K562 (cell line): Measurements from ENCODE around the gene GNG7. TPM values are rescaled to one million over a fixed set of nuclear protein-coding genes. Genes with fewer than 3 reads are reported as not detected.

Source experiments
- ADNP ChIP-seq: fragments of 200-800 bp; sonication (Bioruptor generic); IDR thresholded peaks from 2 replicates; pipeline ENCODE4 v1.6.1; 2016; ENCODE audit warnings: missing genetic modification characterization, missing compliant biosample characterization
- BCOR ChIP-seq: fragments of 450-650 bp; IDR thresholded peaks from 2 replicates; pipeline ENCODE4 v1.6.1; 2016
- CBFA2T3 ChIP-seq: fragments of 450-650 bp; IDR thresholded peaks from 2 replicates; pipeline ENCODE4 v1.6.1; 2017
- E2F5 ChIP-seq: sonication (generic); formaldehyde crosslinking; IDR thresholded peaks from 2 replicates; pipeline ENCODE4 v1.8.0; 2022; ENCODE audit warnings: mild to moderate bottlenecking, missing genetic modification reagents
- EP400 ChIP-seq: fragments of 450-650 bp; IDR thresholded peaks from 2 replicates; pipeline ENCODE4 v1.6.1; 2017; ENCODE audit warnings: antibody characterized with exemption, mild to moderate bottlenecking, moderate library complexity
- MBD2 ChIP-seq: sonication (generic); IDR thresholded peaks from 2 replicates; pipeline ENCODE4 v1.6.1; 2016; ENCODE audit warnings: low read depth, borderline replicate concordance
- MTA3 ChIP-seq: fragments of 450-650 bp; formaldehyde crosslinking; IDR thresholded peaks from 2 replicates; pipeline ENCODE4 v1.6.1; 2017; ENCODE audit warnings: mild to moderate bottlenecking, borderline replicate concordance
- NFE2 ChIP-seq: IDR thresholded peaks from 2 replicates; pipeline ENCODE4 v1.6.1; 2014; ENCODE audit warnings: antibody characterized with exemption, low read depth
- NRF1 ChIP-seq, 2 experiments: fragments of 450-650 bp; IDR thresholded peaks in 1 of 2; conservative IDR thresholded peaks in 1 of 2; 2 replicates each; pipeline ENCODE4 v1.6.1; 2014; ENCODE audit warnings: mild to moderate bottlenecking in 2 of 2
- NUFIP1 ChIP-seq: fragments of 450-650 bp; IDR thresholded peaks from 2 replicates; pipeline ENCODE4 v1.6.1; 2018; ENCODE audit not compliant: partially characterized antibody
- POLR3A ChIP-seq: IDR thresholded peaks from 2 replicates; pipeline ENCODE4 v1.6.1; 2011; ENCODE audit warnings: borderline replicate concordance, mild to moderate bottlenecking, moderate library complexity; ENCODE audit not compliant: insufficient read length, insufficient read depth; ENCODE audit errors: extremely low read depth
- PRDM10 ChIP-seq: fragments of 450-650 bp; IDR thresholded peaks from 2 replicates; pipeline ENCODE4 v1.6.1; 2018; ENCODE audit not compliant: partially characterized antibody
- PYGO2 ChIP-seq: fragments of 450-650 bp; IDR thresholded peaks from 2 replicates; pipeline ENCODE4 v1.6.1; 2016; ENCODE audit warnings: mild to moderate bottlenecking, missing genetic modification characterization, moderate library complexity, missing compliant biosample characterization
- RBM25 ChIP-seq: fragments of 200-400 bp; formaldehyde crosslinking; IDR thresholded peaks from 2 replicates; pipeline ENCODE4 v1.6.1; 2018; ENCODE audit warnings: low read length, low read depth, moderate library complexity; ENCODE audit not compliant: severe bottlenecking
- SP1 ChIP-seq: sonication (generic); formaldehyde crosslinking; IDR thresholded peaks from 2 replicates; pipeline ENCODE4 v1.8.1; 2022; ENCODE audit warnings: mild to moderate bottlenecking, missing genetic modification reagents
- SRSF1 ChIP-seq: fragments of 200-400 bp; formaldehyde crosslinking; IDR thresholded peaks from 2 replicates; pipeline ENCODE4 v1.6.1; 2017; ENCODE audit warnings: mild to moderate bottlenecking, low read depth, low read length, moderate library complexity
- TFAM ChIP-seq: fragments of 250-450 bp; sonication (Bioruptor Pico); conservative IDR thresholded peaks from 2 replicates; pipeline ENCODE4 v1.5.0; 2021; ENCODE audit warnings: mild to moderate bottlenecking, moderate library complexity
- ZC3H11A ChIP-seq: IDR thresholded peaks from 2 replicates; pipeline ENCODE4 v1.6.1; 2012; ENCODE audit warnings: low read depth, low read length, improper control_type of control experiment
- ZFPM2 ChIP-seq: fragments of 250-450 bp; sonication (Bioruptor Pico); IDR thresholded peaks from 2 replicates; pipeline ENCODE4 v1.5.1; 2022; ENCODE audit warnings: mild to moderate bottlenecking
- ZNF224 ChIP-seq: sonication (generic); formaldehyde crosslinking; IDR thresholded peaks from 2 replicates; pipeline ENCODE4 v1.8.0; 2022; ENCODE audit warnings: mild to moderate bottlenecking, missing genetic modification reagents
- polyA plus RNA-seq, 8 experiments: library from polyadenylated mRNA; depleted of rRNA in 4 of 8; stranded (reverse) in 5 of 8; unstranded in 3 of 8; fragments of >200 nt; fragmentation: Nextera tagmentation in 2 of 8; fragmentation: Illumina TruSeq in 1 of 8; extraction: Ambion mirVana in 2 of 8; extraction: Trizol in 1 of 8; gene quantifications; 2 replicates each; pipeline versions ENCODE4 v1.2.1 to v1.2.3, GENCODE V29; 2011 to 2014; ENCODE audit warnings: inconsistent platforms in 1 of 8, missing spikeins in 1 of 8
- total RNA-seq, 7 experiments: library from RNA; depleted of rRNA in 6 of 7; stranded (reverse); fragments of >200 nt in 6 of 7; fragmentation: Illumina TruSeq in 2 of 7; extraction: Trizol in 2 of 7; gene quantifications; 2 replicates each; pipeline versions ENCODE4 v1.2.1 to v1.2.3, GENCODE V29; 2011 to 2021; ENCODE audit warnings: low replicate concordance in 1 of 7
- TF ChIP-seq, protein P1 (sequence below), 2 experiments: fragments of 150-350 bp in 1 of 2; IDR thresholded peaks; 2 replicates each; pipeline ENCODE4 v1.6.1; 2012 to 2016; ENCODE audit warnings: low read depth in 2 of 2, low read length in 2 of 2, mild to moderate bottlenecking in 1 of 2, moderate library complexity in 1 of 2
- TF ChIP-seq, protein P2 (sequence below): IDR thresholded peaks from 2 replicates; pipeline ENCODE4 v1.6.1; 2014; ENCODE audit warnings: antibody characterized with exemption

The GNG7 gene
- total and polyA plus RNA-seq, 9 of the 15 experiments (the other 6 are each of a cell fraction or from before 2014, with no cell fraction given), result 0.01 to 0.20 (median 0.06) TPM; not detected in 1

GRCh38 chr19:2627855-2628254 lies 74.6 kb downstream of the GNG7 start (continued):
- no peak for TF ChIP-seq SRSF1
- TF ChIP-seq, protein P1, sequence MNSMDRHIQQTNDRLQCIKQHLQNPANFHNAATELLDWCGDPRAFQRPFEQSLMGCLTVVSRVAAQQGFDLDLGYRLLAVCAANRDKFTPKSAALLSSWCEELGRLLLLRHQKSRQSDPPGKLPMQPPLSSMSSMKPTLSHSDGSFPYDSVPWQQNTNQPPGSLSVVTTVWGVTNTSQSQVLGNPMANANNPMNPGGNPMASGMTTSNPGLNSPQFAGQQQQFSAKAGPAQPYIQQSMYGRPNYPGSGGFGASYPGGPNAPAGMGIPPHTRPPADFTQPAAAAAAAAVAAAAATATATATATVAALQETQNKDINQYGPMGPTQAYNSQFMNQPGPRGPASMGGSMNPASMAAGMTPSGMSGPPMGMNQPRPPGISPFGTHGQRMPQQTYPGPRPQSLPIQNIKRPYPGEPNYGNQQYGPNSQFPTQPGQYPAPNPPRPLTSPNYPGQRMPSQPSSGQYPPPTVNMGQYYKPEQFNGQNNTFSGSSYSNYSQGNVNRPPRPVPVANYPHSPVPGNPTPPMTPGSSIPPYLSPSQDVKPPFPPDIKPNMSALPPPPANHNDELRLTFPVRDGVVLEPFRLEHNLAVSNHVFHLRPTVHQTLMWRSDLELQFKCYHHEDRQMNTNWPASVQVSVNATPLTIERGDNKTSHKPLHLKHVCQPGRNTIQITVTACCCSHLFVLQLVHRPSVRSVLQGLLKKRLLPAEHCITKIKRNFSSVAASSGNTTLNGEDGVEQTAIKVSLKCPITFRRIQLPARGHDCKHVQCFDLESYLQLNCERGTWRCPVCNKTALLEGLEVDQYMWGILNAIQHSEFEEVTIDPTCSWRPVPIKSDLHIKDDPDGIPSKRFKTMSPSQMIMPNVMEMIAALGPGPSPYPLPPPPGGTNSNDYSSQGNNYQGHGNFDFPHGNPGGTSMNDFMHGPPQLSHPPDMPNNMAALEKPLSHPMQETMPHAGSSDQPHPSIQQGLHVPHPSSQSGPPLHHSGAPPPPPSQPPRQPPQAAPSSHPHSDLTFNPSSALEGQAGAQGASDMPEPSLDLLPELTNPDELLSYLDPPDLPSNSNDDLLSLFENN (IDR thresholded peaks at IDR 0.05; ENCODE audit: low read depth in 2 of 2, low read length in 2 of 2), result no peak
- TF ChIP-seq EP400, result no peak
- TF ChIP-seq MBD2, result no peak
- TF ChIP-seq ADNP (tag), result 0 out of 2 replicates have a peak, but pooled peaks have one; percentile 42
- no peak for TF ChIP-seq SP1 (CRISPR knock-in tag)
- TF ChIP-seq NUFIP1, result no peak
- TF ChIP-seq NRF1 (conservative IDR thresholded peaks at IDR 0.05 in 1 of 2, IDR thresholded peaks at IDR 0.05 in 1 of 2), result no peak
- TF ChIP-seq E2F5 (CRISPR knock-in tag), result no peak
- no peak for TF ChIP-seq PYGO2
- no peak for TF ChIP-seq ZC3H11A
- TF ChIP-seq CBFA2T3, result no peak
- TF ChIP-seq NFE2, result no peak
- TF ChIP-seq POLR3A, result no peak
- no peak for TF ChIP-seq ZNF224
- no peak for TF ChIP-seq ZFPM2
- peak; percentile 49 for TF ChIP-seq RBM25
- TF ChIP-seq TFAM, result no peak
- TF ChIP-seq, protein P2, sequence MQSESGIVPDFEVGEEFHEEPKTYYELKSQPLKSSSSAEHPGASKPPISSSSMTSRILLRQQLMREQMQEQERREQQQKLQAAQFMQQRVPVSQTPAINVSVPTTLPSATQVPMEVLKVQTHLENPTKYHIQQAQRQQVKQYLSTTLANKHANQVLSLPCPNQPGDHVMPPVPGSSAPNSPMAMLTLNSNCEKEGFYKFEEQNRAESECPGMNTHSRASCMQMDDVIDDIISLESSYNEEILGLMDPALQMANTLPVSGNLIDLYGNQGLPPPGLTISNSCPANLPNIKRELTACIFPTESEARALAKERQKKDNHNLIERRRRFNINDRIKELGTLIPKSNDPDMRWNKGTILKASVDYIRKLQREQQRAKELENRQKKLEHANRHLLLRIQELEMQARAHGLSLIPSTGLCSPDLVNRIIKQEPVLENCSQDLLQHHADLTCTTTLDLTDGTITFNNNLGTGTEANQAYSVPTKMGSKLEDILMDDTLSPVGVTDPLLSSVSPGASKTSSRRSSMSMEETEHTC, result no peak
- TF ChIP-seq PRDM10, result no peak
- no peak for TF ChIP-seq MTA3
- TF ChIP-seq BCOR, result peak; percentile 86
